ENCODE results near the gene CHN1.

The CHN1 gene

GRCh38 chr2:174840436-174840835 is 164.7 kb downstream of the CHN1 start:
- peak overlapping the region; percentile 38 for H3K4me3 ChIP-seq (ENCODE audit: low read depth, low read length)
- TF ChIP-seq CTCF (IDR thresholded peaks at IDR 0.05; ENCODE audit: low read depth, low read length) = no peak

GRCh38 chr2:174839662-174840061 is 165.5 kb downstream of the CHN1 start:
- TF ChIP-seq CTCF (IDR thresholded peaks at IDR 0.05; ENCODE audit: low read depth, low read length) = no peak
- H3K4me3 ChIP-seq (ENCODE audit: low read depth, low read length) = no peak overlapping the region

- no peak overlapping the region for H3K4me3 ChIP-seq (ENCODE audit: low read depth, low read length)
- no peak for TF ChIP-seq CTCF (IDR thresholded peaks at IDR 0.05; ENCODE audit: low read depth, low read length)
Measured at GRCh38 chr2:174836995-174837390, 168.2 kb downstream of the CHN1 start.

- no peak for TF ChIP-seq CTCF (IDR thresholded peaks at IDR 0.05; ENCODE audit: low read depth, low read length)
Measured at GRCh38 chr2:174836377-174836994, 168.7 kb downstream of the CHN1 start.

GRCh38 chr2:174835797-174836255 is 169.4 kb downstream of the CHN1 start:
- H3K4me3 ChIP-seq (ENCODE audit: low read depth, low read length) = peak overlapping the region; percentile 18
- TF ChIP-seq CTCF (IDR thresholded peaks at IDR 0.05; ENCODE audit: low read depth, low read length) = no peak

More at GRCh38 chr2:174836377-174836994, 168.7 kb downstream of the CHN1 start:
- H3K4me3 ChIP-seq (ENCODE audit: low read depth, low read length) = peak overlapping the region; percentile 18; the same call in 1 of the 2 replicates

- H3K4me3 ChIP-seq (ENCODE audit: low read depth, low read length) = no peak overlapping the region
- no peak for TF ChIP-seq CTCF (IDR thresholded peaks at IDR 0.05; ENCODE audit: low read depth, low read length)
Measured at GRCh38 chr2:174833737-174834136, 171.4 kb downstream of the CHN1 start.

- no peak for TF ChIP-seq CTCF (IDR thresholded peaks at IDR 0.05; ENCODE audit: low read depth, low read length)
- H3K4me3 ChIP-seq (ENCODE audit: low read depth, low read length) = no peak overlapping the region
Measured at GRCh38 chr2:174830561-174830960, 174.6 kb downstream of the CHN1 start.
